ENCODE results near the gene EHHADH. TPM values are rescaled to one million over a fixed set of nuclear protein-coding genes. Genes with fewer than 3 reads are reported as not detected.

The EHHADH gene
- total and polyA plus RNA-seq, 4 donors: 3.8 to 4.7 (median 4.3) TPM

GRCh38 chr3:185153861-185154629, 99.8 kb downstream of the EHHADH start:
- WGBS (ENCODE audit: insufficient coverage): 42% methylated on average over 16 of the region's 16 CpGs
- Histone ChIP-seq H3K4me1 (ENCODE audit: control insufficient read depth, insufficient read depth, low read length) (peaks cover 13% of the 10 kb centered on the region), H3K4me3 (ENCODE audit: low read depth, low read length) (peak overlapping the region; percentile 68), H3K27ac (ENCODE audit: low read depth, low read length) (peak overlapping the region; percentile 78), H3K9me3 (ENCODE audit: control insufficient read depth, insufficient read depth, low read length) (no peaks in the 10 kb centered on the region), H3K36me3 (ENCODE audit: control insufficient read depth, insufficient read depth, low read length) (no peaks in the 10 kb centered on the region), H3K27me3 (ENCODE audit: control insufficient read depth, insufficient read depth, low read length) (no peaks in the 10 kb centered on the region)
- peak in 3 of 6 donors; percentile 73 to 90 (median 85) for DNase-seq (ENCODE audit: low read depth in 4 of 6, low spot score in 6 of 6)

GRCh38 chr3:185153171-185153771, 100.6 kb downstream of the EHHADH start:
- peaks cover 16% of the 10 kb centered on the region for H3K4me1 ChIP-seq (ENCODE audit: control insufficient read depth, insufficient read depth, low read length)
- no peaks in the 10 kb centered on the region for H3K27me3 ChIP-seq (ENCODE audit: control insufficient read depth, insufficient read depth, low read length)
- under 1% methylated on average over 39 of the region's 53 CpGs for WGBS (ENCODE audit: insufficient coverage)
- peak in 2 of 6 donors; percentile 86 to 88 for DNase-seq (ENCODE audit: low read depth in 4 of 6, low spot score in 6 of 6)
- H3K27ac ChIP-seq (ENCODE audit: low read depth, low read length): peak overlapping the region; percentile 89
- H3K9me3 ChIP-seq (ENCODE audit: control insufficient read depth, insufficient read depth, low read length): no peaks in the 10 kb centered on the region
- no peaks in the 10 kb centered on the region for H3K36me3 ChIP-seq (ENCODE audit: control insufficient read depth, insufficient read depth, low read length)
- H3K4me3 ChIP-seq (ENCODE audit: low read depth, low read length): peak overlapping the region; percentile 68

GRCh38 chr3:185152410-185153170, 101.3 kb downstream of the EHHADH start, which contains the start of gene C3orf70:
Gene C3orf70, minus strand, starts transcription at chr3:185153060. Its CDS starts 237 bp downstream, at chr3:185152823.
- Histone ChIP-seq H3K4me1 (ENCODE audit: control insufficient read depth, insufficient read depth, low read length) (peaks cover 16% of the 10 kb centered on the region), H3K4me3 (ENCODE audit: low read depth, low read length) (peak within 1 kb of the TSS; percentile 81), H3K9me3 (ENCODE audit: control insufficient read depth, insufficient read depth, low read length) (no peaks in the 10 kb centered on the region), H3K27me3 (ENCODE audit: control insufficient read depth, insufficient read depth, low read length) (no peaks in the 10 kb centered on the region), H3K36me3 (ENCODE audit: control insufficient read depth, insufficient read depth, low read length) (no peaks in the 10 kb centered on the region), H3K27ac (ENCODE audit: low read depth, low read length) (peak within 1 kb of the TSS; percentile 93)
- under 1% methylated on average over 113 of the region's 113 CpGs for WGBS (ENCODE audit: insufficient coverage)
- peak in 4 of 6 donors; percentile 65 to 91 (median 79) for DNase-seq (ENCODE audit: low read depth in 4 of 6, low spot score in 6 of 6)

DNA sequence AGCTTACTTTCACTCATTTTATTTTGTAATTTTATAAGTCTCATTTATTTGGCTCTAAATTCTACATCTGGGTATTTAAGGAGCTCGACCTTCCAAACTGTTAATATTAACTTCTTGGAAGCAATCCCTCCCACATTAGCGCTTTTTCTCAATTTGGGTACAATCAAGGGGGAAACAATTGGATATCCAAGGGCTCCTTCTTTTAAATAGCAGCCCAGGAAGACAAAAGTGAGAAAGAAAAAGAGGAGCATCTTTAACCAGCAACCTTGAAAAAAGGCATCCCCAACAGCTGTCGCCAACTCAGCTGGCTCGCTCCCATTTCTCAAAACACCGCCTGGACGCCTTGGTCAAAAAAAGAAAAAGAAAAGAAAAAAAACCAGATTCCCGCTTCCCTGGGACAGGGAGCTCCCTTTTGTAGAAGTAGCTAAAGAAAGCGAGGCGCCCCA, 101.9 kb downstream of the EHHADH start:
- Histone ChIP-seq H3K27me3 (ENCODE audit: control insufficient read depth, insufficient read depth, low read length) (no peaks in the 10 kb centered on the region), H3K4me3 (ENCODE audit: low read depth, low read length) (peak overlapping the region; percentile 81), H3K36me3 (ENCODE audit: control insufficient read depth, insufficient read depth, low read length) (no peaks in the 10 kb centered on the region), H3K4me1 (ENCODE audit: control insufficient read depth, insufficient read depth, low read length) (peaks cover 16% of the 10 kb centered on the region), H3K27ac (ENCODE audit: low read depth, low read length) (peak overlapping the region; percentile 93), H3K9me3 (ENCODE audit: control insufficient read depth, insufficient read depth, low read length) (no peaks in the 10 kb centered on the region)
- peak in 1 of 6 donors; percentile 58 for DNase-seq (ENCODE audit: low read depth in 4 of 6, low spot score in 6 of 6)
- WGBS (ENCODE audit: insufficient coverage): 1% methylated on average over 3 of the region's 9 CpGs

GRCh38 chr3:185151101-185151963, 102.5 kb downstream of the EHHADH start:
- peak in 2 of 6 donors; percentile 36 to 52 for DNase-seq (ENCODE audit: low read depth in 4 of 6, low spot score in 6 of 6)
- Histone ChIP-seq H3K4me1 (ENCODE audit: control insufficient read depth, insufficient read depth, low read length) (peaks cover 16% of the 10 kb centered on the region), H3K9me3 (ENCODE audit: control insufficient read depth, insufficient read depth, low read length) (no peaks in the 10 kb centered on the region), H3K27me3 (ENCODE audit: control insufficient read depth, insufficient read depth, low read length) (no peaks in the 10 kb centered on the region), H3K36me3 (ENCODE audit: control insufficient read depth, insufficient read depth, low read length) (no peaks in the 10 kb centered on the region), H3K27ac (ENCODE audit: low read depth, low read length) (peak overlapping the region; percentile 93), H3K4me3 (ENCODE audit: low read depth, low read length) (peak overlapping the region; percentile 81)
- WGBS (ENCODE audit: insufficient coverage): 16% methylated on average over 3 of the region's 8 CpGs

DNA sequence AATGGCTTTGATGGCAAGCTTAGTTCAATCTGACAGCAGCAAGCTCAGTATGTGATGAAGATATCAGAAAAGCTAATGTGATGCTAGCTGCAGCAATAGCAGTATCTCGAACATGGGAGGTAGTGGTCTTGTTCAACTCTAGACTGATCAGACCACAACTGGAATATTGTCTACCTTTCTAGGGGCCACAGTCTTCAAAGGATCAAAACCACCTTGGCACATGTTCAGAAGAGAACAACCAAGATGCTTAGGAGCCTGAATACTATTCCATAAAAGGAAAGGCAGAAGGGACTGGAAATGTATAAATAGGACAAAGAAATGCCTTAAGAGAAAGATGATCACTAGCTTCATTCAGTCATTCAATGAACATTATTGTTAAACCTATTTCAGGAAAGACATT, 103.3 kb downstream of the EHHADH start:
- Histone ChIP-seq H3K27ac (ENCODE audit: low read depth, low read length) (peak overlapping the region; percentile 52), H3K9me3 (ENCODE audit: control insufficient read depth, insufficient read depth, low read length) (no peaks in the 10 kb centered on the region), H3K36me3 (ENCODE audit: control insufficient read depth, insufficient read depth, low read length) (no peaks in the 10 kb centered on the region), H3K4me1 (ENCODE audit: control insufficient read depth, insufficient read depth, low read length) (peaks cover 16% of the 10 kb centered on the region), H3K27me3 (ENCODE audit: control insufficient read depth, insufficient read depth, low read length) (no peaks in the 10 kb centered on the region), H3K4me3 (ENCODE audit: low read depth, low read length) (peak overlapping the region; percentile 81)
- WGBS (ENCODE audit: insufficient coverage): no CpG with 5 or more reads among the region's 1 CpG
- DNase-seq (ENCODE audit: low read depth in 4 of 6, low spot score in 6 of 6): peak in 2 of 6 donors; percentile 41 to 48

GRCh38 chr3:185149591-185149990, 104.3 kb downstream of the EHHADH start:
- H3K36me3 ChIP-seq (ENCODE audit: control insufficient read depth, insufficient read depth, low read length): no peaks in the 10 kb centered on the region
- WGBS (ENCODE audit: insufficient coverage): no CpG with 5 or more reads among the region's 3 CpGs
- peak overlapping the region; percentile 36 for H3K27ac ChIP-seq (ENCODE audit: low read depth, low read length)
- H3K9me3 ChIP-seq (ENCODE audit: control insufficient read depth, insufficient read depth, low read length): no peaks in the 10 kb centered on the region
- peaks cover 16% of the 10 kb centered on the region for H3K4me1 ChIP-seq (ENCODE audit: control insufficient read depth, insufficient read depth, low read length)
- H3K4me3 ChIP-seq (ENCODE audit: low read depth, low read length): peak overlapping the region; percentile 81
- no peaks in the 10 kb centered on the region for H3K27me3 ChIP-seq (ENCODE audit: control insufficient read depth, insufficient read depth, low read length)
- peak in 2 of 6 donors; percentile 67 to 74 for DNase-seq (ENCODE audit: low read depth in 4 of 6, low spot score in 6 of 6)

GRCh38 chr3:185145511-185145910, 108.3 kb downstream of the EHHADH start:
- H3K27me3 ChIP-seq (ENCODE audit: control insufficient read depth, insufficient read depth, low read length): no peaks in the 10 kb centered on the region
- WGBS (ENCODE audit: insufficient coverage): no CpG with 5 or more reads among the region's 6 CpGs

GRCh38 chr3:185144784-185145183, 109.1 kb downstream of the EHHADH start:
- H3K4me3 ChIP-seq (ENCODE audit: low read depth, low read length): no peak overlapping the region
- no peak overlapping the region for H3K27ac ChIP-seq (ENCODE audit: low read depth, low read length)
- DNase-seq (ENCODE audit: low read depth in 4 of 6, low spot score in 6 of 6): no peak
- no CpG with 5 or more reads among the region's 3 CpGs for WGBS (ENCODE audit: insufficient coverage)
- H3K4me1 ChIP-seq (ENCODE audit: control insufficient read depth, insufficient read depth, low read length): peaks cover 4% of the 10 kb centered on the region
- no peaks in the 10 kb centered on the region for H3K36me3 ChIP-seq (ENCODE audit: control insufficient read depth, insufficient read depth, low read length)
- no peaks in the 10 kb centered on the region for H3K9me3 ChIP-seq (ENCODE audit: control insufficient read depth, insufficient read depth, low read length)
- no peaks in the 10 kb centered on the region for H3K27me3 ChIP-seq (ENCODE audit: control insufficient read depth, insufficient read depth, low read length)

More at GRCh38 chr3:185145511-185145910, 108.3 kb downstream of the EHHADH start:
- H3K4me1 ChIP-seq (ENCODE audit: control insufficient read depth, insufficient read depth, low read length): peaks cover 4% of the 10 kb centered on the region
- no peaks in the 10 kb centered on the region for H3K9me3 ChIP-seq (ENCODE audit: control insufficient read depth, insufficient read depth, low read length)
- H3K4me3 ChIP-seq (ENCODE audit: low read depth, low read length): no peak overlapping the region
- H3K36me3 ChIP-seq (ENCODE audit: control insufficient read depth, insufficient read depth, low read length): no peaks in the 10 kb centered on the region
- H3K27ac ChIP-seq (ENCODE audit: low read depth, low read length): no peak overlapping the region
- DNase-seq (ENCODE audit: low read depth in 4 of 6, low spot score in 6 of 6): no peak

Data from spinal cord (tissue), 10 donors.